Breast epithelium (tissue), 4 donors: ENCODE measurements around the gene METTL1. TPM values are rescaled to one million over a fixed set of nuclear protein-coding genes. Genes with fewer than 3 reads are reported as not detected.

Source experiments
- DNase-seq, 2 donors: peaks; one replicate each; pipeline ENCODE4 v3.0.0-alpha.2; 2019; ENCODE audit warnings: low spot score in 2 of 2
- H3K27ac ChIP-seq, 2 donors: fragments of 200-600 bp; sonication (generic) in 1 of 2; one replicate each; pipeline ENCODE4 v1.5.1; 2016 to 2019; ENCODE audit warnings: mild to moderate bottlenecking in 1 of 2
- H3K27me3 ChIP-seq, 2 donors: fragments of 200-600 bp; sonication (generic) in 1 of 2; one replicate each; pipeline versions ENCODE4 v1.5.1 to v1.6.0; 2017 to 2019; ENCODE audit warnings: control low read depth in 1 of 2, mild to moderate bottlenecking in 1 of 2
- H3K36me3 ChIP-seq: fragments of 200-600 bp; one replicate; pipeline ENCODE4 v1.5.1; 2019
- H3K4me1 ChIP-seq, 2 donors: fragments of 200-600 bp; sonication (generic); one replicate each; pipeline ENCODE4 v1.5.1; 2016 to 2019; ENCODE audit warnings: control low read depth in 1 of 2
- H3K4me3 ChIP-seq, 3 donors: fragments of 200-600 bp; sonication (generic); 1 replicate in 2 of 3; 2 replicates in 1 of 3; pipeline ENCODE4 v1.5.1; 2016 to 2019; ENCODE audit warnings: mild to moderate bottlenecking in 3 of 3, moderate library complexity in 2 of 3
- H3K9me3 ChIP-seq, 2 donors: fragments of 200-600 bp; sonication (generic) in 1 of 2; one replicate each; pipeline ENCODE4 v1.5.1; 2016 to 2019; ENCODE audit warnings: control low read depth in 1 of 2
- CTCF ChIP-seq, 3 donors: fragments of 450-650 bp; IDR thresholded peaks; one replicate each; pipeline ENCODE4 v1.5.1; 2016 to 2017; ENCODE audit warnings: antibody characterized with exemption in 3 of 3, mild to moderate bottlenecking in 3 of 3, moderate library complexity in 3 of 3
- POLR2A ChIP-seq: fragments of 450-650 bp; IDR thresholded peaks from one replicate; pipeline ENCODE4 v1.6.1; 2016; ENCODE audit warnings: antibody characterized with exemption, mild to moderate bottlenecking, moderate library complexity
- POLR2AphosphoS5 ChIP-seq, 3 donors: sonication (generic); formaldehyde crosslinking; IDR thresholded peaks; one replicate each; pipeline ENCODE4 v1.6.1; 2017; ENCODE audit warnings: antibody characterized with exemption in 3 of 3
- intact Hi-C: fragments of 100-400 bp; cut with DNase I; formaldehyde crosslinking; loops from one replicate; pipeline ENCODE4 v1.15.1; 2023; ENCODE audit warnings: low total_unique reads
- total RNA-seq, 3 donors: library from RNA; depleted of rRNA; stranded (reverse); fragments of >200 nt; gene quantifications; one replicate each; pipeline ENCODE4 v1.1.0, GENCODE V29; 2016

Gene METTL1
- total RNA-seq, 3 donors from 2014 or later: 4.8 to 12.6 (median 8.2) TPM

DNA sequence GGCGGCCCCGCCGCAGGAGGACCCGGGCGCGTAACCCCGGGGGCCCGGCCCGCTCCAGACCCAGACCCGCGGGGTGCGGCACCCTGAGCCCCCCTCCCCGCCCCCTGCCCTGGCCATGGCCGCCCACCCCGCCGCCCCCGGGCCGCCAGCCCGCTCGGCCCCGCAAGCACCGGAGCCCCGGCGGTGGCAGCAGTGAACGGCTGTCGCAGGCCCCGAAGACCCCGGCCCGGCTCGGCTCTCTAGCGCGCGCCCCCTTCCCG, 16.8 kb downstream of the METTL1 start:
- Histone ChIP-seq H3K4me3 (peak overlapping the region; percentile 58 to 92 (median 84)), H3K36me3 (no peaks in the 10 kb centered on the region), H3K27ac (peak overlapping the region; percentile 79 to 87), H3K9me3 (no peaks in the 10 kb centered on the region), H3K27me3 (no peaks in the 10 kb centered on the region), H3K4me1 (peaks cover 0 to 18% of the 10 kb centered on the region in 2 donors)
- no peak for TF ChIP-seq POLR2A
- no peak for TF ChIP-seq POLR2AphosphoS5 (IDR thresholded peaks at IDR 0.05)
- DNase-seq: no peak
- intact Hi-C loops: no loop called here

DNA sequence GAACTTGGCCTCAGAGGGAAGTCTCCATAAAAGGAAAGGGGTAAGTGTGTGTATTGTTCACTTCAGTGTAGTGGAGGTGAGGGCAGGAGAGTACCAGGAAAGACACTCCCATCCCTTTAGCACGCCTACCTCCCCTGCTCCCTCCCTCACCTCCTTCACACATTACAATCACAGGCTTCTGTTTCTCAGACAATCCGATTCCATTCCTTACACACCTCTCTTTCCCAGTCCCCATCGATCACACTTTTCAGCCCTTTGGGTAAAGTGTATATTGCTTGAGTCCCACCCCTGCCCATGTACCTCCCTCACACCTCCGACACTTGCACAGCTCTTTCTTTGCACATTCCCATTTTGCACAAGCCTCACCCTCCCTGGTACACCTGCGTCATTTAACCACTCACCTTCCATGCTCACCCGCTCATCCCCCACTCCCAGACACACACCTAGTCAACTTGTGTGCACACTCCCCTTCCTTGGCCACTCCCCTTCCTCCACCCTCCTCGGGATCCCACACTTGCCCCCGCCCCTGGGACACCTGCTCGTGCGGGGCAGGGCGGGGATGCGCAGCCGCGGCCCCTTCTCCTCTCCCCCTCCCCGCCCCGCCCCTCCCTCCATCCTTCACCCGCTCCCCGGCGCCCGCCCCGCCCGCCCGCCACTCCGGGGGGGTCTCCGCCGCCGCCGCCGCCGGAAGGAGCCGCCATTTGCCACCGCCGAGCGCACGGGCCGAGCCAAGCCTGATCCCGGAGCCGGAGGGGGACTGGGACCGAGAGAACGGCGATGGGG, 17.3 kb downstream of the METTL1 start, which contains the start of gene MARCHF9:
Gene MARCHF9 (plus strand): TSS at position 693 of the 783 bp plus-strand sequence. CDS start 426 bp downstream, outside the sequence.
- peak within 1 kb of the TSS; percentile 58 to 92 (median 84) for H3K4me3 ChIP-seq
- no peaks in the 10 kb centered on the region for H3K9me3 ChIP-seq
- H3K27ac ChIP-seq: peak within 1 kb of the TSS; percentile 79 to 87
- H3K27me3 ChIP-seq: no peaks in the 10 kb centered on the region
- no peaks in the 10 kb centered on the region for H3K36me3 ChIP-seq
- DNase-seq: peak in 1 of 2 donors; percentile 65
- peaks cover 0 to 18% of the 10 kb centered on the region in 2 donors for H3K4me1 ChIP-seq
- intact Hi-C loops: no loop called here
- TF ChIP-seq POLR2AphosphoS5 (IDR thresholded peaks at IDR 0.05) (peak in 1 of 3 donors; percentile 18), CTCF (IDR thresholded peaks at IDR 0.05) (no peak)

DNA sequence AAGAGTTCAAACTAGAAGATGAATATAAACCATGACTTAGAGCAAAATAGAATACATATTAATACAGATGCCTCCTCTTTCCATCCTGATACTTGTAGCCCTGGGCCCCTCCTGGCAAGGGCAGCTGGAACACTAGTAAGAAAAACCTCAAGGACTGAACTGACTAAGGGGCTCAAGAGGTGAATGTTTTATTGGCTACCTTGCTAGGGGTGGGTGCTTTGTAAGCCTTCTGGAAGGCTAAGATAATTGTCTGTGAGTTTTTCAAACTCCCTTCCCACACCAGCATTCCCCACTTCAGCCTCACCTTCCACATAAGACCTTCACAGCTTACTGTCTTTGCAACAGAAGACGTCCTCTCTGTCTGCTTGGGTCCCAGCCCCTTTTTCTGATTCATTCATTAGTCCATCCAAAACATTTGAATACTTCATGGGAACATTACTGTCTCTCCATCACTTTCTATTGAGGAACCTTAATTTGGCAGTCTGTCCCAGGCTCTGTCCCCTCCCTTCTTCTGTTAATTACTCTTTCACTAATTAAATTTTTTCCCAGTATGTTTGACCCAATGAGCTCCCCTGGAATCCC, 18.1 kb downstream of the METTL1 start:
- Histone ChIP-seq H3K36me3 (no peaks in the 10 kb centered on the region), H3K27me3 (no peaks in the 10 kb centered on the region), H3K4me1 (peaks cover 0 to 18% of the 10 kb centered on the region in 2 donors), H3K9me3 (no peaks in the 10 kb centered on the region), H3K4me3 (no peak overlapping the region), H3K27ac (peak overlapping the region in 1 of 2 donors; percentile 87)
- no peak for DNase-seq
- intact Hi-C loops: no loop called here
- no peak for TF ChIP-seq POLR2A

DNA sequence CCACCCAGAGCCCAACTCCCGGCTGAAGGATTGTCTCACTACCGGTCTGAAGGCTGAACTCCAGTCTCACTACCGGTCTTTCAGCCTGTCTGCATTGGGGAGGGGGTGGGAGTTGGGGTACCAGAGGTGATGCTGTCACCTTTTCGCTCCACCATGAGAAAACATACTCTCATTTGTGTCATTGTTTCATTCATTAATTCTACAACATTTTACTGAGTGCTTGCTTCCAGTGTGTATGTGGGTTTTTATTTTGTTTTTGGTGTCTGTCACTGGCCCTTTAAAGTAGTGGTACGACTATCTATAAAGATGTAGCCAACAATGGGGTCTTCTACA, 19.3 kb downstream of the METTL1 start:
- H3K36me3 ChIP-seq: no peaks in the 10 kb centered on the region
- peak overlapping the region; percentile 89 to 94 for H3K27ac ChIP-seq
- intact Hi-C loops: no loop called here
- TF ChIP-seq POLR2A (no peak), POLR2AphosphoS5 (IDR thresholded peaks at IDR 0.05) (no peak), CTCF (IDR thresholded peaks at IDR 0.05) (no peak)
- no peak for DNase-seq
- peak overlapping the region; percentile 68 to 85 (median 68) for H3K4me3 ChIP-seq
- peaks cover 0 to 18% of the 10 kb centered on the region in 2 donors for H3K4me1 ChIP-seq
- no peaks in the 10 kb centered on the region for H3K27me3 ChIP-seq
- H3K9me3 ChIP-seq: no peaks in the 10 kb centered on the region

GRCh38 chr12:57751788-57752667, 19.9 kb downstream of the METTL1 start, which contains the start of gene CDK4:
TSS of gene CDK4 (minus strand) at chr12:57752310. CDS start at chr12:57751717, 593 bp downstream.
- no peaks in the 10 kb centered on the region for H3K36me3 ChIP-seq
- peaks cover 0 to 18% of the 10 kb centered on the region in 2 donors for H3K4me1 ChIP-seq
- intact Hi-C loops: no loop called here
- H3K27ac ChIP-seq: peak within 1 kb of the TSS; percentile 89 to 94
- peak; percentile 99 to 100 for DNase-seq
- H3K4me3 ChIP-seq: peak within 1 kb of the TSS; percentile 68 to 85 (median 68)
- TF ChIP-seq CTCF (IDR thresholded peaks at IDR 0.05) (no peak), POLR2A (peak; percentile 31), POLR2AphosphoS5 (IDR thresholded peaks at IDR 0.05) (peak; percentile 73 to 97 (median 84))
- no peaks in the 10 kb centered on the region for H3K9me3 ChIP-seq
- no peaks in the 10 kb centered on the region for H3K27me3 ChIP-seq
